HFFc6 (cell line): ENCODE data around the gene GJC2. TPM values are rescaled to one million over a fixed set of nuclear protein-coding genes. Genes with fewer than 3 reads are reported as not detected.
A peak's percentile ranks its signal among the peaks of the same experiment; 100 is the strongest.

ENCODE experiments used
- DNase-seq: peaks from one replicate; pipeline ENCODE4 v3.0.0-alpha.2; 2018
- H3K27ac Mint-ChIP-seq: 2 replicates; pipeline ENCODE4 v1.8.0; 2020; ENCODE audit warnings: mild to moderate bottlenecking, mixed read lengths
- H3K27me3 Mint-ChIP-seq: 2 replicates; pipeline ENCODE4 v1.8.0; 2021; ENCODE audit warnings: mild to moderate bottlenecking, moderate library complexity, mixed read lengths; ENCODE audit not compliant: insufficient read depth
- H3K36me3 Mint-ChIP-seq: 2 replicates; pipeline ENCODE4 v1.8.0; 2021; ENCODE audit warnings: low read depth, mixed read lengths
- H3K4me1 Mint-ChIP-seq: 2 replicates; pipeline ENCODE4 v1.8.0; 2020; ENCODE audit warnings: low read depth, mixed read lengths
- H3K4me3 Mint-ChIP-seq: 2 replicates; pipeline ENCODE4 v1.8.0; 2020; ENCODE audit warnings: mild to moderate bottlenecking, moderate library complexity, mixed read lengths
- H3K9me3 Mint-ChIP-seq: 2 replicates; pipeline ENCODE4 v1.8.0; 2020; ENCODE audit warnings: mild to moderate bottlenecking, mixed read lengths
- total RNA-seq, 6 experiments: library from RNA; stranded (reverse); fragmentation: NEBNext Ultra II Directional; extraction: Animal tissue kit (Norgen Biotek cat#: 25700); gene quantifications; 2 replicates in 1 of 6; 3 replicates in 5 of 6; pipeline ENCODE4 v1.2.3, GENCODE V29; 2021
- TF ChIP-seq, protein P1 (sequence below): fragments of 200-600 bp; sonication (generic); IDR thresholded peaks from 2 replicates; pipeline ENCODE4 v1.5.0; 2021; ENCODE audit warnings: antibody characterized with exemption, mild to moderate bottlenecking

The GJC2 gene
- total RNA-seq, 6 experiments from 2014 or later, result 1.1 to 2.3 (median 1.2) TPM

DNA sequence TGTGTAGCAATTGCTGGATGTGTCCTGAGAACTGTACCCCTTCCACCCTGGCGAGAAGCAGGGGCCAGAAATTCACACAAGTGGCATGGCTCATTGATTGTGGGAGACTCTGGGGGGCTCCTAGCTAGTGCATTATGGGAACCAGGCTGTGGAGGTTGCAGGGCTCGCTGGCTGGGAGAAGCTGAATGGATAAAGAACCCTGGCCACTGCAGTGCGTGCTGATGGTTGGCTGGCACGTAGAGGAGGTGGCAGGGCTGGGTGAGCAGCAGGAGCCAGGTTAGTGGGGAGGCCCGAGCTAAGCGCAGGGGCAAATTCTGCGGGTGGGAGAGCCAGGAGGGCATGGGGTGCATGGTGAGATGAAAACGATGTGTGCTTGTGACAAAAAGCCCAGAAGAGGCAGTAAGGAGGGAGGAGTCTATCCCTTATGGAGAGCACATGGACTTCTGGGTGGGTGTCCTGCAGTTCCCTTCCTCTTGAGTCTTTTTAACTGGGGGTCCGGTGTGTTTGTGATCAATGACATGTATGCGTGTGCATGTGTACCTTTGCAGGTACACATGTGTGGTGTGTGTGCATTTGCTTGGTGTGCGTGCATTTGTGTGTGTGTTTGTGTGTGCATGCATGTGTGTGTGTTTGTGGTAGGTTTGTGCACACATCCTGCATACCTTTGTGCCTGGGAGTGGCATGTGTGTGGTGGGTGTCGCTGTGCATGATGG, 6.1 kb upstream of the GJC2 start:
- Mint-ChIP-seq H3K4me1 (peaks cover 15% of the 10 kb centered on the region), H3K4me3 (peak overlapping the region; percentile 99), H3K27me3 (peaks cover 2% of the 10 kb centered on the region), H3K9me3 (no peaks in the 10 kb centered on the region), H3K36me3 (peaks cover 5% of the 10 kb centered on the region; the same call in 1 of the 2 replicates), H3K27ac (peak overlapping the region; percentile 51)
- TF ChIP-seq, protein P1, sequence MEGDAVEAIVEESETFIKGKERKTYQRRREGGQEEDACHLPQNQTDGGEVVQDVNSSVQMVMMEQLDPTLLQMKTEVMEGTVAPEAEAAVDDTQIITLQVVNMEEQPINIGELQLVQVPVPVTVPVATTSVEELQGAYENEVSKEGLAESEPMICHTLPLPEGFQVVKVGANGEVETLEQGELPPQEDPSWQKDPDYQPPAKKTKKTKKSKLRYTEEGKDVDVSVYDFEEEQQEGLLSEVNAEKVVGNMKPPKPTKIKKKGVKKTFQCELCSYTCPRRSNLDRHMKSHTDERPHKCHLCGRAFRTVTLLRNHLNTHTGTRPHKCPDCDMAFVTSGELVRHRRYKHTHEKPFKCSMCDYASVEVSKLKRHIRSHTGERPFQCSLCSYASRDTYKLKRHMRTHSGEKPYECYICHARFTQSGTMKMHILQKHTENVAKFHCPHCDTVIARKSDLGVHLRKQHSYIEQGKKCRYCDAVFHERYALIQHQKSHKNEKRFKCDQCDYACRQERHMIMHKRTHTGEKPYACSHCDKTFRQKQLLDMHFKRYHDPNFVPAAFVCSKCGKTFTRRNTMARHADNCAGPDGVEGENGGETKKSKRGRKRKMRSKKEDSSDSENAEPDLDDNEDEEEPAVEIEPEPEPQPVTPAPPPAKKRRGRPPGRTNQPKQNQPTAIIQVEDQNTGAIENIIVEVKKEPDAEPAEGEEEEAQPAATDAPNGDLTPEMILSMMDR, result no peak
- DNase-seq, result no peak

DNA sequence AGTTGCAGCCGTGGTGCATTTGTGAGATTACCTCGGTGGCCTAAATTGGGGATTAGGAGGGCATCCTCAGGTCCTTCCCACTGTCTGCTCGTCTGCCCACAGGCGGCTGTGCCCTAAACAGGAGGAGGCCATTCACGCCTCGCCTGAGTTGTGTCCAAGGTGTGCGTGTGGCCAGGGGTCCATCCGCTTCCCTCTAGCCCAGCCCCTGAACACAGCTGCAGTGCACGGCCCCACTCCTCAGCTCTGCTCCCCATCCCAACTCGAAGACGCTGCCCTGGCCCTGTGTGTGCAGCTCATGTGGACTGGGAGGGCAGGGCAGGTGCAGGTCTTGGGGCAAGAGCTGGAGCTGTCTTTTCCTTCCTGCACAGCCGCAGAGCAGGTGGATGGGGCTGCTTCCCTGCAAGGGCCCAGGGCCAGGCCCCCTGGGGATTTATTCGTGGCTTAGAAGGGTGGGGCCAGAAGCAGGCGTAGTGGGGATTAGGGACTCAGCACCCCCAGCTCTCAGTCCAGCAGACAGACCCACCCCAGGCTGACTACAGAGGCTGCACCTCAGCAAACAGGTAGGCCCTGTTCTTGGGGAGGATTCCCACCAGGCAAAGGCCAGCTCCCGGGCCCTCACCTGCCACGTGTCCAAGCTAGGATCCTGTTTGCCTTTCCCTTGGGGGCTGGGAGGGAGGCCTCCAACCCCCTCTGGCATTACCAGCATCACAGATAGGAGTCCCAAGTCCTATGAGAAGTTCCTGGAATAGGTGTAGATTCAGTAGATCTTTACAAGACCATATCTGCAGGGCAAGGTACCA, 5.3 kb upstream of the GJC2 start:
- Mint-ChIP-seq H3K4me3 (peak overlapping the region; percentile 99; the same call in 1 of the 2 replicates), H3K4me1 (peaks cover 15% of the 10 kb centered on the region), H3K27ac (no peak overlapping the region), H3K27me3 (peaks cover 2% of the 10 kb centered on the region), H3K36me3 (peaks cover 5% of the 10 kb centered on the region; the same call in 1 of the 2 replicates), H3K9me3 (no peaks in the 10 kb centered on the region)
- TF ChIP-seq, protein P1, result no peak
- DNase-seq, result no peak

DNA sequence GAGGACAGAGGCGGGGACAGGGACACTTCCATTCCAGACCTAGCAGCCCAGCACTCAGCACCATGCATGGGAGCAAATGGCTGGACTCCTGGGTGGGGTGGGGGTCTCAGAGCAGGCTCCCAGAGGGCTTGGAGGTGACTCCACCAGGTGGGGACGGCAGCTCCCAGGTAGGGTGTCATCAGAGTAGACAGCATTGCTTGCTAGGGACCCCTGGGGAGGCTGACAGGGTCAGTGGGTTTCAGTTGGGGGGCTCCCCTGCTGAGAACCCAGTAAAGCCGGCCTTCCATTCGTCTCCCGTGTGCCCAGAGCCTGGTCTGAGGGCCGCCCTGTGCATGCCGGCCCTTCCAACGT, 4.8 kb upstream of the GJC2 start:
- TF ChIP-seq, protein P1, result no peak
- Mint-ChIP-seq H3K4me3 (no peak overlapping the region), H3K9me3 (no peaks in the 10 kb centered on the region), H3K4me1 (peaks cover 15% of the 10 kb centered on the region), H3K27me3 (peaks cover 2% of the 10 kb centered on the region), H3K27ac (no peak overlapping the region), H3K36me3 (peaks cover 5% of the 10 kb centered on the region; the same call in 1 of the 2 replicates)
- DNase-seq, result no peak

DNA sequence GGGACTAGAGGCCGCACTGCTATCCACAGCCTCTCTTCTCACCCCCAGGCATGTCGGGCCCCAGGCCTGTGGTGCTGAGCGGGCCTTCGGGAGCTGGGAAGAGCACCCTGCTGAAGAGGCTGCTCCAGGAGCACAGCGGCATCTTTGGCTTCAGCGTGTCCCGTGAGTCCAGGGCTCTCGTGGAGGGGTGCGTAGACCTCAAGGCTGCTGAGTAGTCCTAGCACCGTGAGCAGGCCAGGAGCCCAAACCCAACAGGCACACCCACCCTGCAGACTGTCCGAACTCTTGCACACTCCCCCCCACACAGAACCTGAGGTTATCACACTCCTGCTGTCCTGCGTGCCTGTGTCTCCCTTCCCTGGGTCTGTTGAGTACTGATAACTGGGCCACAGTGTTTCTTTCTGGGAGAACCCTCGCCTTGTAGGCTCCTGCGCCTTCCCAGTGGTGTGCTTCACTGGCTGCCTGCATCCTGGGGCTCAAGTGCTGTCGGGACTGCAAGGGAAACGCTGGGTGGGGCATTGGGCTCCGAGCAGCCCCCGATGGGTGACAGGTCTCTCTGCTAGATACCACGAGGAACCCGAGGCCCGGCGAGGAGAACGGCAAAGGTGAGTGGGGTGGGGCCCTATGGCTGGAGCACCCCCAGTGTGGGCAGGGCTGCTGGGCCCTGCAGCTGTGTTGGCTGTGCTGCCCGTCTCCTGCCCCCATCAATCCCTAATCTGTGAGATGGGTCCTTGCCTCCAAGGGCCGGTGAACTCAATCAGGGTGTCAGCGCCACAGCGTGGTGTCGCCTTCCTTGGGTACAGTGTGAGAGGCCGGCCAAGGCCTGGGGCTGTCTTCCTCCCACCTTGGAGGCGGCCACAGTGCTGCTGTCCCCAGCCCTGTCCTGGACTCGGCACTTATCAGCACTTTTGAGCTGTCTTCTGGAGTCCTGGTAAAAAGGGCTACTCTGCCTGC, 4.0 kb upstream of the GJC2 start:
- Mint-ChIP-seq H3K36me3 (peaks cover 5% of the 10 kb centered on the region; the same call in 1 of the 2 replicates), H3K27ac (no peak overlapping the region), H3K27me3 (peaks cover 2% of the 10 kb centered on the region), H3K9me3 (no peaks in the 10 kb centered on the region), H3K4me1 (peaks cover 15% of the 10 kb centered on the region), H3K4me3 (no peak overlapping the region)
- no peak for DNase-seq
- TF ChIP-seq, protein P1, result no peak
